ENCODE results near the gene PAFAH1B2. TPM values are rescaled to one million over a fixed set of nuclear protein-coding genes. Genes with fewer than 3 reads are reported as not detected.
A peak's percentile ranks its signal among the peaks of the same experiment; 100 is the strongest.

Gene PAFAH1B2
- total and polyA plus RNA-seq, 10 of the 15 experiments (the other 5 are each of a cell fraction or from before 2014, with no cell fraction given): 17.6 to 64.8 (median 47.6) TPM

DNA sequence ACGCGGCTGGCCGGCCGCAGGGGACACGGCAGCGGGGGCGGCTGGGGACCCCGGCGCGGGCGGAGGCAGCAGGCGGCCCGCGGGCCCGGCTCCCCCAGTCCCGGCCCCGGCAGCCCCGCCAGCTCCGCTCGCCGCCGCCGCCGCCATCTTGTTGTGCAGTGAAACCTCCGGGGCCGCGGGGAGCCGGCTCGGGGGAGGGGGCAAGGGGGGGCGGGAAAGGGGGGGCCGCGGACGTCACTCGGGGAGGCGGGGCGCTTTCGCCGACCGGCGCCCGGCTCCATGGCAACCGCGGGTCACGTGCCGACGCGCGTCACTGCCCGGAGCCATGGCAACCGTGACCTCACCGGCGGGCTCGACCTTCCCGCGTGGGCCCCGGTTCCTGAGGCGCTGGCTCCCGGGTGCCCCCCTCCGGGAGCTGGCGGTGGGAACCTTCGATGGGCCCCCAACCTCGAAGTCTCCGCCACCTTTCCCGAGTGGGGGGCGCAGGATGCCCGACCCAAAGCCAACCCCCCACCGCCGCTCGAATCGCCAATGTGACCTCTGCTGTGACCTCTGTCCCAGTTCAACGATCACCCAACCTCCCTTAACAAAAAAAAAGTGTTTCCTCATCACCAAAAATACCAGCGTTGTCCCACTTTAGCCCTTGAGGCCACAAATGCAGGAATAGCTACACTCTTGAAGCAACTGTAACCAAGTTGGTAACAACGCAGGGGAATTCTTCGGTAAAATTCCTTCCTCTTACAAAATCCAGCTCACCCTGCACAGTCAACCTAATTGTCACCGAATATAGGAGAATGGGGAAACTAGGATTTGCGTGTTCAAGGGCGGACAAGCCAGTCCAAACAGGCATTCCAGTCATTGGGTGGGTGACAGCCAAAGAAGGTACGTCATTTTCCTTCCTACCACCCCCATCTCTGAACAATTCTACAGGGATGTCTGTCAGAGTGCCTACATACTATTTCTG, 45.5 kb upstream of the PAFAH1B2 start, which contains the start of gene SIK3 (continued):
- TF ChIP-seq STAT1 (conservative IDR thresholded peaks at IDR 0.05) (no peak), TBL1XR1 (IDR thresholded peaks at IDR 0.05; ENCODE audit: low read depth, low read length) (no peak), TCF7 (IDR thresholded peaks at IDR 0.05; ENCODE audit: borderline replicate concordance) (no peak), PKNOX1 (IDR thresholded peaks at IDR 0.05) (no peak), RFX5 (IDR thresholded peaks at IDR 0.05; ENCODE audit: low read depth, low read length) (peak; percentile 80), E2F8 (IDR thresholded peaks at IDR 0.05; ENCODE audit: low read depth, partially characterized antibody) (no peak), HDAC2 (IDR thresholded peaks at IDR 0.05) (no peak), PBX3 (IDR thresholded peaks at IDR 0.05; ENCODE audit: insufficient replicate concordance, low read depth, low read length) (no peak), FOXM1 (IDR thresholded peaks at IDR 0.05; ENCODE audit: low read depth, low read length) (no peak), ZBTB4 (CRISPR knock-in tag; IDR thresholded peaks at IDR 0.05) (no peak), CHD1 (IDR thresholded peaks at IDR 0.05; ENCODE audit: low read depth, low read length) (no peak), GABPA (IDR thresholded peaks at IDR 0.05; ENCODE audit: low read depth) (no peak), BRCA1 (IDR thresholded peaks at IDR 0.05; ENCODE audit: low read depth, low read length) (no peak), MEF2A (IDR thresholded peaks at IDR 0.05; ENCODE audit: insufficient read depth, low read depth, low read length) (no peak), SP1 (IDR thresholded peaks at IDR 0.05; ENCODE audit: low read depth, low read length) (no peak)
- TF ChIP-seq, protein P1, sequence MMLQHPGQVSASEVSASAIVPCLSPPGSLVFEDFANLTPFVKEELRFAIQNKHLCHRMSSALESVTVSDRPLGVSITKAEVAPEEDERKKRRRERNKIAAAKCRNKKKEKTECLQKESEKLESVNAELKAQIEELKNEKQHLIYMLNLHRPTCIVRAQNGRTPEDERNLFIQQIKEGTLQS (IDR thresholded peaks at IDR 0.05; ENCODE audit: borderline replicate concordance, extremely low read depth, low read depth, low read length): peak; percentile 93
- TF ChIP-seq, protein P2, sequence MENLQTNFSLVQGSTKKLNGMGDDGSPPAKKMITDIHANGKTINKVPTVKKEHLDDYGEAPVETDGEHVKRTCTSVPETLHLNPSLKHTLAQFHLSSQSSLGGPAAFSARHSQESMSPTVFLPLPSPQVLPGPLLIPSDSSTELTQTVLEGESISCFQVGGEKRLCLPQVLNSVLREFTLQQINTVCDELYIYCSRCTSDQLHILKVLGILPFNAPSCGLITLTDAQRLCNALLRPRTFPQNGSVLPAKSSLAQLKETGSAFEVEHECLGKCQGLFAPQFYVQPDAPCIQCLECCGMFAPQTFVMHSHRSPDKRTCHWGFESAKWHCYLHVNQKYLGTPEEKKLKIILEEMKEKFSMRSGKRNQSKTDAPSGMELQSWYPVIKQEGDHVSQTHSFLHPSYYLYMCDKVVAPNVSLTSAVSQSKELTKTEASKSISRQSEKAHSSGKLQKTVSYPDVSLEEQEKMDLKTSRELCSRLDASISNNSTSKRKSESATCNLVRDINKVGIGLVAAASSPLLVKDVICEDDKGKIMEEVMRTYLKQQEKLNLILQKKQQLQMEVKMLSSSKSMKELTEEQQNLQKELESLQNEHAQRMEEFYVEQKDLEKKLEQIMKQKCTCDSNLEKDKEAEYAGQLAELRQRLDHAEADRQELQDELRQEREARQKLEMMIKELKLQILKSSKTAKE (IDR thresholded peaks at IDR 0.05; ENCODE audit: low read depth, poor library complexity, severe bottlenecking): no peak
